Activated T-cell treated with anti-CD3 and anti-CD28 coated beads, Interleukin-2, amount 50 U/mL, for 4 hours (primary cell): Measurements from ENCODE around the gene ADGRL1. TPM values are rescaled to one million over a fixed set of nuclear protein-coding genes. Genes with fewer than 3 reads are reported as not detected.

Source experiments
- ATAC-seq, 2 donors: fragments of 200-7000 bp; cut with Tn5 transposase; one replicate each; pipeline ENCODE4 v1.10.0; 2021
- DNase-seq: peaks from one replicate; pipeline ENCODE4 v3.0.0-alpha.2; 2020
- H3K27me3 Mint-ChIP-seq: one replicate; pipeline ENCODE4 v1.8.0; 2021; ENCODE audit warnings: low read depth, mixed read lengths
- H3K36me3 Mint-ChIP-seq: one replicate; pipeline ENCODE4 v1.8.0; 2022; ENCODE audit warnings: mixed read lengths; ENCODE audit not compliant: insufficient read depth
- H3K4me1 Mint-ChIP-seq: one replicate; pipeline ENCODE4 v1.8.0; 2021; ENCODE audit warnings: low read depth, mixed read lengths
- H3K4me3 Mint-ChIP-seq: one replicate; pipeline ENCODE4 v1.8.0; 2021; ENCODE audit warnings: mild to moderate bottlenecking, moderate library complexity, mixed read lengths
- H3K9me3 Mint-ChIP-seq: one replicate; pipeline ENCODE4 v1.8.0; 2021; ENCODE audit warnings: mixed read lengths
- total RNA-seq, 3 donors: library from RNA; stranded (reverse); gene quantifications; one replicate each; pipeline ENCODE4 v1.2.1, GENCODE V29; 2021

The ADGRL1 gene
- total RNA-seq, 3 donors from 2014 or later: 22.2 to 30.2 (median 23.6) TPM

GRCh38 chr19:14138576-14139265 is 67.2 kb downstream of the ADGRL1 start:
- H3K9me3 Mint-ChIP-seq: no peaks in the 10 kb centered on the region
- peaks cover 38% of the 10 kb centered on the region for H3K4me1 Mint-ChIP-seq
- DNase-seq (no peak), ATAC-seq (no peak)
- H3K4me3 Mint-ChIP-seq: peak overlapping the region; percentile 60
- peaks cover 7% of the 10 kb centered on the region for H3K36me3 Mint-ChIP-seq
- no peaks in the 10 kb centered on the region for H3K27me3 Mint-ChIP-seq

- peaks cover 29% of the 10 kb centered on the region for H3K4me1 Mint-ChIP-seq
- H3K9me3 Mint-ChIP-seq: no peaks in the 10 kb centered on the region
- peaks cover 5% of the 10 kb centered on the region for H3K36me3 Mint-ChIP-seq
- peak; percentile 83 to 87 for ATAC-seq
- peak within 1 kb of the TSS; percentile 85 for H3K4me3 Mint-ChIP-seq
- no peaks in the 10 kb centered on the region for H3K27me3 Mint-ChIP-seq
- peak; percentile 95 for DNase-seq
Observed at GRCh38 chr19:14136509-14137281, 69.3 kb downstream of the ADGRL1 start, which contains the start of gene ASF1B. Gene ASF1B (minus strand): TSS chr19:14136589. CDS start chr19:14136456, 133 bp downstream.

- peak overlapping the region; percentile 85 for H3K4me3 Mint-ChIP-seq
- no peaks in the 10 kb centered on the region for H3K27me3 Mint-ChIP-seq
- H3K36me3 Mint-ChIP-seq: peaks cover 5% of the 10 kb centered on the region
- peaks cover 23% of the 10 kb centered on the region for H3K4me1 Mint-ChIP-seq
- ATAC-seq (peak in 1 of 2 donors; percentile 1), DNase-seq (no peak)
- H3K9me3 Mint-ChIP-seq: no peaks in the 10 kb centered on the region
Observed at GRCh38 chr19:14135985-14136508, 69.9 kb downstream of the ADGRL1 start.

GRCh38 chr19:14135355-14135754 is 70.6 kb downstream of the ADGRL1 start:
- Mint-ChIP-seq H3K36me3 (peaks cover 5% of the 10 kb centered on the region), H3K4me3 (peak overlapping the region; percentile 85), H3K4me1 (peaks cover 21% of the 10 kb centered on the region), H3K27me3 (no peaks in the 10 kb centered on the region), H3K9me3 (no peaks in the 10 kb centered on the region)
- no peak for ATAC-seq
- DNase-seq: no peak

GRCh38 chr19:14127929-14128509 is 78.0 kb downstream of the ADGRL1 start:
- Mint-ChIP-seq H3K27me3 (no peaks in the 10 kb centered on the region), H3K4me3 (no peak overlapping the region), H3K9me3 (no peaks in the 10 kb centered on the region), H3K36me3 (no peaks in the 10 kb centered on the region), H3K4me1 (no peaks in the 10 kb centered on the region)
- no peak for ATAC-seq
- no peak for DNase-seq

- Mint-ChIP-seq H3K4me1 (no peaks in the 10 kb centered on the region), H3K4me3 (no peak overlapping the region), H3K9me3 (no peaks in the 10 kb centered on the region), H3K27me3 (no peaks in the 10 kb centered on the region), H3K36me3 (no peaks in the 10 kb centered on the region)
- no peak for DNase-seq
- no peak for ATAC-seq
Observed at GRCh38 chr19:14127176-14127575, 78.8 kb downstream of the ADGRL1 start.

GRCh38 chr19:14122924-14123323 is 83.0 kb downstream of the ADGRL1 start:
- DNase-seq (no peak), ATAC-seq (no peak)
- Mint-ChIP-seq H3K4me3 (no peak overlapping the region), H3K27me3 (no peaks in the 10 kb centered on the region), H3K36me3 (no peaks in the 10 kb centered on the region), H3K4me1 (peaks cover 9% of the 10 kb centered on the region), H3K9me3 (no peaks in the 10 kb centered on the region)

- ATAC-seq: no peak
- Mint-ChIP-seq H3K27me3 (no peaks in the 10 kb centered on the region), H3K4me3 (no peak overlapping the region), H3K36me3 (no peaks in the 10 kb centered on the region), H3K4me1 (peaks cover 23% of the 10 kb centered on the region), H3K9me3 (no peaks in the 10 kb centered on the region)
- DNase-seq: no peak
Observed at GRCh38 chr19:14120497-14120780, 85.5 kb downstream of the ADGRL1 start.

- H3K27me3 Mint-ChIP-seq: no peaks in the 10 kb centered on the region
- DNase-seq (no peak), ATAC-seq (no peak)
- H3K4me1 Mint-ChIP-seq: peaks cover 27% of the 10 kb centered on the region
- H3K4me3 Mint-ChIP-seq: no peak overlapping the region
- H3K9me3 Mint-ChIP-seq: no peaks in the 10 kb centered on the region
- H3K36me3 Mint-ChIP-seq: no peaks in the 10 kb centered on the region
Observed at GRCh38 chr19:14119644-14120496, 86.1 kb downstream of the ADGRL1 start.

GRCh38 chr19:14119146-14119545 is 86.8 kb downstream of the ADGRL1 start:
- Mint-ChIP-seq H3K36me3 (no peaks in the 10 kb centered on the region), H3K4me1 (peaks cover 31% of the 10 kb centered on the region), H3K9me3 (no peaks in the 10 kb centered on the region), H3K27me3 (no peaks in the 10 kb centered on the region), H3K4me3 (peak overlapping the region; percentile 92)
- ATAC-seq (no peak), DNase-seq (no peak)

- DNase-seq: no peak
- Mint-ChIP-seq H3K4me1 (peaks cover 35% of the 10 kb centered on the region), H3K27me3 (no peaks in the 10 kb centered on the region), H3K36me3 (no peaks in the 10 kb centered on the region), H3K9me3 (no peaks in the 10 kb centered on the region), H3K4me3 (peak overlapping the region; percentile 92)
- ATAC-seq: no peak
Observed at GRCh38 chr19:14118165-14119051, 87.6 kb downstream of the ADGRL1 start.

- Mint-ChIP-seq H3K27me3 (no peaks in the 10 kb centered on the region), H3K4me1 (peaks cover 39% of the 10 kb centered on the region), H3K9me3 (no peaks in the 10 kb centered on the region), H3K36me3 (no peaks in the 10 kb centered on the region), H3K4me3 (peak within 1 kb of the TSS; percentile 92)
- ATAC-seq (peak; percentile 95), DNase-seq (peak; percentile 97)
Observed at GRCh38 chr19:14117668-14118164, 88.3 kb downstream of the ADGRL1 start, which contains the start of gene PRKACA. Gene PRKACA (minus strand): TSS chr19:14117762. CDS start chr19:14117547, 215 bp downstream.
